ENCODE measurements around the gene CC2D1A. TPM values are rescaled to one million over a fixed set of nuclear protein-coding genes. Genes with fewer than 3 reads are reported as not detected.
"Not testable (repeated sequence)": the region's sequence is repeated elsewhere in the genome, so short reads cannot be mapped to it uniquely, and the experiment has no call there.

CC2D1A gene
- total RNA-seq, 4 donors from 2014 or later, result 28.0 to 56.9 (median 36.0) TPM

GRCh38 chr19:13969897-13970296 lies 63.9 kb downstream of the CC2D1A start:
- Histone ChIP-seq H3K27ac (no peak overlapping the region), H3K9me3 (no peaks in the 10 kb centered on the region), H3K4me3 (no peak overlapping the region), H3K4me1 (peaks cover 0 to 9% (median 0%) of the 10 kb centered on the region in 3 donors), H3K36me3 (peaks cover 24 to 89% (median 46%) of the 10 kb centered on the region in 3 donors), H3K27me3 (no peaks in the 10 kb centered on the region)
- TF ChIP-seq, protein P1, sequence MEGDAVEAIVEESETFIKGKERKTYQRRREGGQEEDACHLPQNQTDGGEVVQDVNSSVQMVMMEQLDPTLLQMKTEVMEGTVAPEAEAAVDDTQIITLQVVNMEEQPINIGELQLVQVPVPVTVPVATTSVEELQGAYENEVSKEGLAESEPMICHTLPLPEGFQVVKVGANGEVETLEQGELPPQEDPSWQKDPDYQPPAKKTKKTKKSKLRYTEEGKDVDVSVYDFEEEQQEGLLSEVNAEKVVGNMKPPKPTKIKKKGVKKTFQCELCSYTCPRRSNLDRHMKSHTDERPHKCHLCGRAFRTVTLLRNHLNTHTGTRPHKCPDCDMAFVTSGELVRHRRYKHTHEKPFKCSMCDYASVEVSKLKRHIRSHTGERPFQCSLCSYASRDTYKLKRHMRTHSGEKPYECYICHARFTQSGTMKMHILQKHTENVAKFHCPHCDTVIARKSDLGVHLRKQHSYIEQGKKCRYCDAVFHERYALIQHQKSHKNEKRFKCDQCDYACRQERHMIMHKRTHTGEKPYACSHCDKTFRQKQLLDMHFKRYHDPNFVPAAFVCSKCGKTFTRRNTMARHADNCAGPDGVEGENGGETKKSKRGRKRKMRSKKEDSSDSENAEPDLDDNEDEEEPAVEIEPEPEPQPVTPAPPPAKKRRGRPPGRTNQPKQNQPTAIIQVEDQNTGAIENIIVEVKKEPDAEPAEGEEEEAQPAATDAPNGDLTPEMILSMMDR (IDR thresholded peaks at IDR 0.05), result no peak
- TF ChIP-seq POLR2A (IDR thresholded peaks at IDR 0.05), result no peak
- WGBS, 2 donors, result 94% methylated on average over 16 of the region's 18 CpGs; no CpG with 5 or more reads in 1 of the 2 donors
- DNase-seq, result no peak
- intact Hi-C loops (cut with DNase I), result no loop called here

- H3K27ac ChIP-seq; intact Hi-C loops (cut with DNase I); H3K9me3 ChIP-seq; H3K27me3 ChIP-seq; H3K4me1 ChIP-seq; H3K4me3 ChIP-seq; DNase-seq: not testable (repeated sequence)
- 53 to 73% methylated on average over 12 to 14 of the region's 15 CpGs for WGBS, 2 donors
- H3K36me3 ChIP-seq, result peaks cover 13 to 89% (median 31%) of the 10 kb centered on the region in 3 donors
Measured at GRCh38 chr19:13971868-13972267, 65.9 kb downstream of the CC2D1A start.

DNA sequence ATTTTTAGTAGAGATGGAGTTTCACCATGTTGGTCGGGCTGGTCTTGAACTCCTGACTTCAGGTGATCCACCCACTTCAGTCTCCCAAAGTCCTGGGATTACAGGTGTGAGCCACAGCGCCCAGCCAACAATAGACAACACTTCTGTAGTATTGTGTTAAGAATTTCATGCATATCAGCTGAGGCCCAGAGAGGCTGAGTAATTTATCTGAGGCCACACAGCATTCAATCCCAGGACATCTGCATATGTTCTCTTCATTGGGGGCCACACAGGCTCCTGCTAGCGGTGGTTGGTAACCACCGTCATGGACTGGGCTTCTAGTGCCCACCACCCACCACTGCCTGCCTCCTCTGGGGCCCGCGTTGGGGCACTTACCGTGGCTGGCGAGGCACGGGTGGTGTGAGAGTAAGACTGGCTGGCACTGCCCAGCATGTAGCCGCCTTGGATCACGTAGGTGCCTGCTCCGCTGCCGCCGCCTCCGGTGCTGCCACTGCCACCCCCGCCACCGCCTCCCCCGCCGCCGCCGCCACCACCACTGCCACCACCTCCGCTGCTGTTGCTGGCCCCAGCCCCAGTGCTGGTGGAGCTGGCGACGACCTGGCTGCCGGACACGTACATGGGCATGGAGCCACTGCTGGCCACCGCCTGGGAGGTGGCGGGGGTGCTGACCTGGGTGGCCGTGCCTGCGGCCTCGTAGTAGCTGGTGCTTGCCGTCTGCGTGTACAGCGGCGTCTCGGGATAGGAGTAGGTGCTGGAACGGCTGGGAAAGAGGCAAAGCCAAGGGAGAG lies 66.6 kb downstream of the CC2D1A start:
- H3K27ac ChIP-seq, result no peak overlapping the region
- H3K27me3 ChIP-seq, result no peaks in the 10 kb centered on the region
- intact Hi-C loops (cut with DNase I), result no loop called here
- H3K9me3 ChIP-seq, result no peaks in the 10 kb centered on the region
- H3K4me1 ChIP-seq, result peaks cover 0 to 9% (median 0%) of the 10 kb centered on the region in 3 donors
- TF ChIP-seq, protein P1 (IDR thresholded peaks at IDR 0.05), result no peak
- TF ChIP-seq POLR2A (IDR thresholded peaks at IDR 0.05), result no peak
- H3K4me3 ChIP-seq, result no peak overlapping the region
- no peak for DNase-seq
- H3K36me3 ChIP-seq, result peaks cover 6 to 89% (median 31%) of the 10 kb centered on the region in 3 donors
- 90 to 93% methylated on average over 12 to 15 of the region's 37 CpGs for WGBS, 2 donors

DNA sequence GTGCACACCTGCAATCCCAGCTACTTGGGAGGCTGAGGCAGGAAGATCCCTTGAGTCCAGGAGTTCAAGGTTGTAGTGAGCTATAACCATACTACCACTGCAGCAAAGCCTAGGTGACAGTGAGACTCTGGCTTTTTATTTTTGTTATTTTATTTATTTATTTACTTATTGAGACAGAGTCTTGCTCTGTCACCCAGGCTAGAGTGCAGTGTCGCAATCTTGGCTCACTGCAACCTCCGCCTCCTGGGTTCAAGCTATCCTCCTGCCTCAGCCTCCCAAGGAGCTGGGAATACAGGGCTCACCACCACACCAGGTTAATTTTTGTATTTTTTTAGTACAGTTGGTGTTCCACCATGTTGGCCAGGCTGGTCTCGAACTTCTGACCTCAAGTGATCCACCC lies 67.5 kb downstream of the CC2D1A start:
- peaks cover 3 to 16% (median 6%) of the 10 kb centered on the region in 3 donors for H3K4me1 ChIP-seq
- intact Hi-C loops (cut with DNase I); H3K4me3 ChIP-seq; H3K9me3 ChIP-seq; H3K27me3 ChIP-seq; DNase-seq: not testable (repeated sequence)
- peak overlapping the region in 1 of 4 donors; percentile 21 for H3K27ac ChIP-seq
- H3K36me3 ChIP-seq, result peaks cover 4 to 80% (median 28%) of the 10 kb centered on the region in 3 donors
- 93 to 95% methylated on average over 3 of the region's 3 CpGs for WGBS, 2 donors

- DNase-seq, result no peak
- Histone ChIP-seq H3K27me3 (no peaks in the 10 kb centered on the region), H3K4me1 (peaks cover 5 to 22% (median 12%) of the 10 kb centered on the region in 3 donors), H3K27ac (peak overlapping the region in 1 of 4 donors; percentile 21), H3K36me3 (peaks cover 0 to 74% (median 22%) of the 10 kb centered on the region in 3 donors), H3K9me3 (no peaks in the 10 kb centered on the region), H3K4me3 (no peak overlapping the region)
- TF ChIP-seq, protein P1 (IDR thresholded peaks at IDR 0.05), result no peak
- no peak for TF ChIP-seq POLR2A (IDR thresholded peaks at IDR 0.05)
- intact Hi-C loops (cut with DNase I), result no loop called here
- 41 to 65% methylated on average over 12 of the region's 12 CpGs for WGBS, 2 donors
Measured at GRCh38 chr19:13974073-13974472, 68.1 kb downstream of the CC2D1A start.

- Histone ChIP-seq H3K4me1 (peaks cover 11 to 35% (median 21%) of the 10 kb centered on the region in 3 donors), H3K4me3 (no peak overlapping the region), H3K27me3 (no peaks in the 10 kb centered on the region), H3K9me3 (no peaks in the 10 kb centered on the region), H3K27ac (no peak overlapping the region), H3K36me3 (peaks cover 0 to 67% (median 10%) of the 10 kb centered on the region in 3 donors)
- TF ChIP-seq POLR2A (IDR thresholded peaks at IDR 0.05), result no peak
- TF ChIP-seq, protein P1 (IDR thresholded peaks at IDR 0.05), result no peak
- intact Hi-C loops (cut with DNase I), result no loop called here
- DNase-seq, result no peak
- WGBS, 2 donors, result 81 to 89% methylated on average over 11 of the region's 11 CpGs
Measured at GRCh38 chr19:13975870-13976269, 69.9 kb downstream of the CC2D1A start.
